HepG2 (cell line): ENCODE measurements around the gene DHX16. TPM values are rescaled to one million over a fixed set of nuclear protein-coding genes. Genes with fewer than 3 reads are reported as not detected.

Experiments
- AHDC1 ChIP-seq: sonication (generic); formaldehyde crosslinking; IDR thresholded peaks from 2 replicates; pipeline ENCODE4 v1.5.1; 2020; ENCODE audit warnings: mild to moderate bottlenecking, missing genetic modification reagents, borderline replicate concordance
- ARID2 ChIP-seq: sonication (generic); formaldehyde crosslinking; IDR thresholded peaks from 2 replicates; pipeline ENCODE4 v1.8.1; 2022; ENCODE audit warnings: mild to moderate bottlenecking, missing genetic modification reagents, borderline replicate concordance
- CC2D1A ChIP-seq: sonication (generic); formaldehyde crosslinking; IDR thresholded peaks from 2 replicates; pipeline ENCODE4 v1.8.1; 2023; ENCODE audit warnings: mild to moderate bottlenecking, missing genetic modification reagents
- CCDC6 ChIP-seq: sonication (generic); formaldehyde crosslinking; IDR thresholded peaks from 2 replicates; pipeline ENCODE4 v1.8.1; 2022; ENCODE audit warnings: mild to moderate bottlenecking, missing genetic modification reagents, moderate library complexity
- FOXK2 ChIP-seq: fragments of 450-650 bp; IDR thresholded peaks from 2 replicates; pipeline ENCODE4 v1.6.1; 2016
- GABPA ChIP-seq, 2 experiments: IDR thresholded peaks; 2 replicates each; pipeline ENCODE4 v1.6.1; 2011 to 2016; ENCODE audit warnings: low read depth in 2 of 2, low read length in 1 of 2, missing biosample characterization in 1 of 2, missing genetic modification characterization in 1 of 2
- MXI1 ChIP-seq: IDR thresholded peaks from 3 replicates; pipeline ENCODE4 v1.6.1; 2012; ENCODE audit warnings: low read depth, low read length, inconsistent platforms, borderline replicate concordance
- PHF5A ChIP-seq: IDR thresholded peaks from one replicate; pipeline ENCODE4 v1.6.1; 2018; ENCODE audit warnings: low read depth, missing genetic modification reagents; ENCODE audit not compliant: unreplicated experiment
- POLR2AphosphoS2 ChIP-seq: IDR thresholded peaks from 2 replicates; pipeline ENCODE4 v1.6.1; 2011; ENCODE audit warnings: low read depth, low read length, improper control_type of control experiment
- POLR2AphosphoS5 ChIP-seq: IDR thresholded peaks from 2 replicates; pipeline ENCODE4 v1.6.1; 2012; ENCODE audit warnings: low read depth, low read length
- SALL2 ChIP-seq: sonication (generic); formaldehyde crosslinking; IDR thresholded peaks from 2 replicates; pipeline ENCODE4 v1.8.1; 2023; ENCODE audit warnings: mild to moderate bottlenecking, missing genetic modification reagents, inconsistent platforms
- SOX6 ChIP-seq, 2 experiments: fragments of 450-650 bp in 1 of 2; sonication (generic) in 1 of 2; formaldehyde crosslinking in 1 of 2; IDR thresholded peaks; 2 replicates each; pipeline versions ENCODE4 v1.4.0 to v1.6.1; 2017 to 2020; ENCODE audit warnings: antibody characterized with exemption in 1 of 2, mild to moderate bottlenecking in 1 of 2, missing genetic modification reagents in 1 of 2
- SP140L ChIP-seq: sonication (generic); formaldehyde crosslinking; IDR thresholded peaks from 2 replicates; pipeline ENCODE4 v1.4.0; 2020; ENCODE audit warnings: missing genetic modification reagents, borderline replicate concordance
- SP5 ChIP-seq: IDR thresholded peaks from 2 replicates; pipeline ENCODE4 v1.6.1; 2016; ENCODE audit warnings: low read depth, borderline replicate concordance
- TAF1 ChIP-seq: sonication (generic); formaldehyde crosslinking; IDR thresholded peaks from 2 replicates; pipeline ENCODE4 v1.4.0; 2020; ENCODE audit warnings: missing genetic modification reagents
- TARDBP ChIP-seq: sonication (generic); formaldehyde crosslinking; IDR thresholded peaks from 2 replicates; pipeline ENCODE4 v1.8.0; 2022; ENCODE audit warnings: mild to moderate bottlenecking, missing genetic modification reagents
- TSC22D2 ChIP-seq: sonication (generic); formaldehyde crosslinking; IDR thresholded peaks from 2 replicates; pipeline ENCODE4 v1.5.1; 2020; ENCODE audit warnings: missing genetic modification reagents, mild to moderate bottlenecking, borderline replicate concordance
- ZGPAT ChIP-seq: IDR thresholded peaks from 2 replicates; pipeline ENCODE4 v1.6.1; 2016; ENCODE audit warnings: mild to moderate bottlenecking
- ZNF256 ChIP-seq: sonication (generic); formaldehyde crosslinking; conservative IDR thresholded peaks from 2 replicates; pipeline ENCODE4 v1.4.0; 2020; ENCODE audit warnings: missing genetic modification reagents
- ZNF430 ChIP-seq: sonication (generic); formaldehyde crosslinking; IDR thresholded peaks from 2 replicates; pipeline ENCODE4 v1.9.0; 2021; ENCODE audit warnings: mild to moderate bottlenecking, missing genetic modification reagents
- ZNF501 ChIP-seq: sonication (generic); formaldehyde crosslinking; IDR thresholded peaks from 2 replicates; pipeline ENCODE4 v1.5.1; 2020; ENCODE audit warnings: mild to moderate bottlenecking, moderate library complexity, missing genetic modification reagents
- polyA plus RNA-seq, 8 experiments: library from polyadenylated mRNA; depleted of rRNA in 3 of 8; stranded (reverse) in 7 of 8; unstranded in 1 of 8; fragments of >200 nt; fragmentation: Illumina TruSeq in 4 of 8; extraction: Trizol in 4 of 8; gene quantifications; 2 replicates each; pipeline versions ENCODE4 v1.2.1 to v1.2.3, GENCODE V29; 2011 to 2016; ENCODE audit warnings: low read depth in 4 of 8, missing spikeins in 1 of 8, mixed read lengths in 1 of 8; ENCODE audit not compliant: insufficient read depth in 1 of 8
- total RNA-seq, 5 experiments: library from RNA; depleted of rRNA; stranded (reverse); fragments of >200 nt; fragmentation: Illumina TruSeq; extraction: Trizol; gene quantifications; 2 replicates each; pipeline ENCODE4 v1.2.3, GENCODE V29; 2016; ENCODE audit warnings: low read depth in 1 of 5
- TF ChIP-seq, protein P1 (sequence below): IDR thresholded peaks from 2 replicates; pipeline ENCODE4 v1.6.1; 2016; ENCODE audit warnings: missing compliant biosample characterization, missing genetic modification reagents, borderline replicate concordance

DHX16 gene
- total and polyA plus RNA-seq, 2 of the 13 experiments (the other 11 are each of a cell fraction or from before 2014, with no cell fraction given): 57.0 to 58.5 TPM

DNA sequence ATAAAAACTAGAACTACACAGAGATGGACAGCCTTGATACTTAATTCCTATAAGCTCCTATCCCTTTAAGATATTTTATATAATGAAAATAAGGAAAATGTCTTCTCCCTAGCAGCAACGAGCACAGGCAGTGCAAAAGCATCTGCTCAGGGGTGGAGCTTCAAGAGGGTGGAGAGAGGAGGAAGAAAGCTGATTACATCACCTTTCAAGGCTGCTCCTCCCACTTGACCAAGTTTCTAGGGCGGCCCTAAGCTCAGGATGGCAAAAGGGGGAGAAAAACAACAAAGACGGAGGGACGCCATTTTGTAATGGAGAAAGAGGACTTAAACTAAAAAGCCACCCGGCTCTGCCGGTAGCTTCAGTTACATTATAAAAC is 58.0 kb downstream of the DHX16 start (continued):
- TF ChIP-seq AHDC1 (CRISPR knock-in tag): no peak
- peak; percentile 69; the same call in 1 of the 2 replicates for TF ChIP-seq FOXK2
- TF ChIP-seq ZNF256 (CRISPR knock-in tag): no peak
- TF ChIP-seq PHF5A: no peak
- TF ChIP-seq GABPA (IDR thresholded peaks at IDR 0.05; ENCODE audit: low read depth, low read length): no peak
- TF ChIP-seq GABPA (CRISPR knock-in tag; IDR thresholded peaks at IDR 0.05; ENCODE audit: low read depth): peak; percentile 45; the same call in 1 of the 2 replicates
- 0 out of 2 replicates have a peak, but pooled peaks have one; percentile 78 for TF ChIP-seq ZNF430 (CRISPR knock-in tag)
- peak; percentile 95; the same call in 1 of the 2 replicates for TF ChIP-seq POLR2AphosphoS2
- TF ChIP-seq CCDC6 (CRISPR knock-in tag): no peak
- peak; percentile 96 for TF ChIP-seq SP5 (CRISPR knock-in tag)
- TF ChIP-seq TSC22D2: 0 out of 2 replicates have a peak, but pooled peaks have one; percentile 0
- no peak for TF ChIP-seq TARDBP
- peak; percentile 85; the same call in 1 of the 2 replicates for TF ChIP-seq ZGPAT (CRISPR knock-in tag)
- TF ChIP-seq, protein P1, sequence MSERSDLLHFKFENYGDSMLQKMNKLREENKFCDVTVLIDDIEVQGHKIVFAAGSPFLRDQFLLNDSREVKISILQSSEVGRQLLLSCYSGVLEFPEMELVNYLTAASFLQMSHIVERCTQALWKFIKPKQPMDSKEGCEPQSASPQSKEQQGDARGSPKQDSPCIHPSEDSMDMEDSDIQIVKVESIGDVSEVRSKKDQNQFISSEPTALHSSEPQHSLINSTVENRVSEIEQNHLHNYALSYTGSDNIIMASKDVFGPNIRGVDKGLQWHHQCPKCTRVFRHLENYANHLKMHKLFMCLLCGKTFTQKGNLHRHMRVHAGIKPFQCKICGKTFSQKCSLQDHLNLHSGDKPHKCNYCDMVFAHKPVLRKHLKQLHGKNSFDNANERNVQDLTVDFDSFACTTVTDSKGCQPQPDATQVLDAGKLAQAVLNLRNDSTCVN (CRISPR knock-in tag): no peak
- TF ChIP-seq MXI1: peak; percentile 48; the same call in 1 of the 3 replicates
- TF ChIP-seq ZNF501 (CRISPR knock-in tag): peak; percentile 71; the same call in 1 of the 2 replicates
- TF ChIP-seq SOX6 (IDR thresholded peaks at IDR 0.05): no peak
- peak; percentile 68; the same call in 1 of the 2 replicates for TF ChIP-seq SOX6 (CRISPR knock-in tag; IDR thresholded peaks at IDR 0.05)
- peak; percentile 65 for TF ChIP-seq POLR2AphosphoS5
- no peak for TF ChIP-seq CC2D1A (CRISPR knock-in tag)
- no peak for TF ChIP-seq ARID2
- TF ChIP-seq TAF1 (CRISPR knock-in tag): peak; percentile 68; the same call in 1 of the 2 replicates
- TF ChIP-seq SP140L (CRISPR knock-in tag): no peak
- TF ChIP-seq SALL2 (CRISPR knock-in tag): no peak
